22Rv1 (cell line): ENCODE data around the gene ZBTB18.

Source experiments
- H3K27ac ChIP-seq: fragments of 450-650 bp; 2 replicates; pipeline ENCODE4 v1.5.1; 2017
- ZFX ChIP-seq: fragments of 450-650 bp; IDR thresholded peaks from 2 replicates; pipeline ENCODE4 v1.6.1; 2017; ENCODE audit warnings: antibody characterized with exemption, borderline replicate concordance
- TF ChIP-seq, protein P1 (sequence below): fragments of 450-650 bp; IDR thresholded peaks from 2 replicates; pipeline ENCODE4 v1.5.1; 2017; ENCODE audit warnings: mild to moderate bottlenecking

Gene ZBTB18

DNA sequence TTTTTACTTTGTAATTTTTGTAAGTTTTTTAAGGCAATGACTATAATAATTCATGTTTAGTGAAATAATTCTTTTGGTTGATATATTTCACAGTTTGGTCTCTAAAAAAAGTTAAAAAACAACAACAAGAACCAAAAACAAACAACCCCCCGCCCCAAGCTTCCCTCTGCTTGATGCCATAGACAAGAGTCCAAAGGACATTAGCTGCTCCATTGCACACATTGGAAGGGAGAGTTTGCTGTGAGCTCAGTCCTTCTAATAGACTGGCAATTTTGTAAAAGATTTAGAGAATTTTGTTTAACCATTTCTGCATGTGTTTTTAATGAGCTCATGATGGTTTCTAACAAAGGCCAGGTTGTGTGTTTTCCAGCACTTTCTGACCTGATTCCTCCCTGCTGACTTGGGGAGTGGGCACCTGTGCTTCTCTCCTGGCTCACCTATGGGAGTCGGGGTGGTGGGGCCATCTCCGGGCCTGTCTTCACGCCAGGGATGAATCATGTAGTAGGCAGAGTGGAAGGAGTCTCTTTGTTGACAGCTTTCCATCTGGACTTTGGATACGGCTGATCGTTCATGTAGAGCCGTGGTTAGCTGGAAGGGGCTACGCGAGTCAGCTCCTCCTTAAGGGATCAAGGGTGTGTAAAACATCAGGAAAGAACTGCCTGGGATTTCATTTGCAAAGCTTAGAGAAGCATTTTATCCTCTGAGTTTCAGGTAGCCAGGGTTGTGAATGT is 14.1 kb downstream of the ZBTB18 start:
- H3K27ac ChIP-seq = no peak overlapping the region
- no peak for TF ChIP-seq ZFX
- TF ChIP-seq, protein P1, sequence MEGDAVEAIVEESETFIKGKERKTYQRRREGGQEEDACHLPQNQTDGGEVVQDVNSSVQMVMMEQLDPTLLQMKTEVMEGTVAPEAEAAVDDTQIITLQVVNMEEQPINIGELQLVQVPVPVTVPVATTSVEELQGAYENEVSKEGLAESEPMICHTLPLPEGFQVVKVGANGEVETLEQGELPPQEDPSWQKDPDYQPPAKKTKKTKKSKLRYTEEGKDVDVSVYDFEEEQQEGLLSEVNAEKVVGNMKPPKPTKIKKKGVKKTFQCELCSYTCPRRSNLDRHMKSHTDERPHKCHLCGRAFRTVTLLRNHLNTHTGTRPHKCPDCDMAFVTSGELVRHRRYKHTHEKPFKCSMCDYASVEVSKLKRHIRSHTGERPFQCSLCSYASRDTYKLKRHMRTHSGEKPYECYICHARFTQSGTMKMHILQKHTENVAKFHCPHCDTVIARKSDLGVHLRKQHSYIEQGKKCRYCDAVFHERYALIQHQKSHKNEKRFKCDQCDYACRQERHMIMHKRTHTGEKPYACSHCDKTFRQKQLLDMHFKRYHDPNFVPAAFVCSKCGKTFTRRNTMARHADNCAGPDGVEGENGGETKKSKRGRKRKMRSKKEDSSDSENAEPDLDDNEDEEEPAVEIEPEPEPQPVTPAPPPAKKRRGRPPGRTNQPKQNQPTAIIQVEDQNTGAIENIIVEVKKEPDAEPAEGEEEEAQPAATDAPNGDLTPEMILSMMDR = no peak

DNA sequence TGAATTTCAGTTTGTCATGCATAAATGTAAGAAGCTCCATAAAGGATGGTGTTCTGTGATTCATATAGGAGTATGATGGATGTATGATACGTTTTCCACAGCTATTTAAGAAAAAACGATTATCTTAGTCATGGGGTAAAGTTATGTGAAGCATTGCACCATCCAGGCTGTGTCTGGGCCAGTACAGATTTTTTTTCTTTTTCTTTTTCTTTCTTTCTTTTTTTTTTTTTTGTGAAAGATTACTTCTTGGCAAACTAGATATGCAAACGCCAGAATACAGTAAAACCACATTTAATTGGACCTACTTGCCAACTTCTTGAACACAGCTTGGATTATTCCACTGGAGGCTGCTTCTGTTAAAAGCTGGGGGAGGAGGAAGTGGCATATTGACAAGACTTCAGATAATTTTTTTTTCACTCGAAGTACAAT is 14.9 kb downstream of the ZBTB18 start:
- H3K27ac ChIP-seq = no peak overlapping the region
- TF ChIP-seq, protein P1 = no peak
- TF ChIP-seq ZFX = no peak

DNA sequence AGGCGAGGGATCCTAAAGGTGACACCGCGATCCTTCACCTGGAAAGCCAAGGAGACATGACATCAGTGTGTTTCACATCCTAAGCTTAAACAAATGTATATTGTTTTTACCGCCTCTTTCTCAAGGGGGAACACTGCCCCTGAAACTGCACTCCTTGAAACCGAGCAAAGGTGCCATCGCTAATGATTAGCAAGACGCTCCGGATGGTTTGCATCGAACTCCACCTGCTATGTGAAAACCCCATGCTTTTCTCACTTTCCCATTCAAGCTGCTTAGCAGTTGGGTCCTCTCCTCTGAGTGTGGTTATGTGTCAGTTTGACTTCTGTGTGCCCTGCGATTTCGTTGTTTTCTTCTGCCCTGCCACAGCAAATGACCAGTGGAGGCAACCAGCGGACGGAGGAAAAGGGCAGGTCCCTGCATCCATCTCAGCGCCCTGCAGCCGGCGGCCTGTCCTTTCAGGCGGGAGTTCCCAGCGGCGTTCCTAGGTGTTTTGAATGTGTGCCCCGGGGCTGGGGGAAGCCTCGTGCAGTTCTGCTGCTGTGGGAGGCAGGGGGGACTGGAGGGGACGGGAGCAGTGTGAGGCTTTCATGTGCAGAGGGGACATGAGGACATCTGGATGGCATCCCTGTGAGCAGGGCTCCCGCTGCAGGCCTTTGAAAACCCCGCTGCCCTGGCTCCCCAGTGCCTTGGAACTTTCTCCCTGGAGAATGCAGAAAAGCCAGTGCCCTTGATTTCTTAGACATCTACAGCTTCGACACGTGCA is 16.1 kb downstream of the ZBTB18 start:
- no peak for TF ChIP-seq ZFX
- TF ChIP-seq, protein P1 = no peak
- no peak overlapping the region for H3K27ac ChIP-seq

- no peak overlapping the region for H3K27ac ChIP-seq
- no peak for TF ChIP-seq ZFX
- TF ChIP-seq, protein P1 = no peak
Measured at GRCh38 chr1:244067893-244068292, 16.8 kb downstream of the ZBTB18 start.

DNA sequence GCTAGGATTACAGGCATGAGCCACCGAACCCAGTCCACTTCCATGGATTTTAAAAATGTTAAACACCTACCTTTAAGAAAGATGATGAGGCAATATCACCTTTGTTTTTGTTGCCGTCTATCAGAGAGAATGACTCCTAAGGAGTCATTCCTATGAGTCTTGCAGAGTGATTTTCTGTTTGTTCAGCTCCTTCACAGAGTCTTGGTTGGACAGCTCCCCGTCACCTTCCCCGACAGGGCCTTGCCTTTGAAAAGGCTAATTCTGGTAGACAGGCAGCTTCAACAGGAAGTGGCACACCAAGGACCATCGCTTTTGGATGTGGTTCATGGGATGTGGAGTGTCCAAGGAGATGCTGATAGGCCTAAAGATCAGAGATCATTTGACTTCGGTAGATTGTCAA is 17.5 kb downstream of the ZBTB18 start:
- H3K27ac ChIP-seq = no peak overlapping the region
- TF ChIP-seq, protein P1 = no peak
- TF ChIP-seq ZFX = no peak

DNA sequence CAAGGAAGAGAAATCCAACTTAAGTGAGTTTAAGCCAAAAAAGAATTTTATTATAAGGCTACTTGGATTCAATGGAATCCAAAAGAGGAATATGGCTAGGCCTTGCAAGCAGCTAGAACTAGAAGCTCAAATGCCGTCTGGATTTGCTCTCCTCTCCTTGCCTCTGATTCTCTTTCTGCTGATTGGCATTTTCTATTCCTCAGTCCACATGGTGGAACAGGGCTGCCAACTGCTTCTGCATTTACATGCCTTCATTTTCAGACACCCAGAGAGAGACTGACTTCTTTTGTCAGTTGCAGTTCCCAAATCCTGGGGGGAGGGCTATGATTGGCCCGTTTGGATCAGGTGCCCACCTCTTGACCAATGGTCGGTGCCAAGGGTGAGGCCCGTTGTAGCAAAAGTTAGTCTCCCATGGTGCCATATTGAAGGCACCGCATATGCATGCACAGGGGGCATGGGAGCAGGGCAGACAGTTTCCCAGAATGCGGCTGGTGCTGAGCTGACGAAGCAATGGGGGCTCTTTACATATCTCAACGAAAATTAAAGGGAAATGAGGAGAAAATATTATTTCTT is 18.3 kb downstream of the ZBTB18 start:
- H3K27ac ChIP-seq = no peak overlapping the region
- no peak for TF ChIP-seq ZFX
- TF ChIP-seq, protein P1 = no peak
